ENCODE measurements around the gene UGT1A6. TPM values are rescaled to one million over a fixed set of nuclear protein-coding genes. Genes with fewer than 3 reads are reported as not detected.

UGT1A6 gene
- total RNA-seq, 1 donor = not detected

DNA sequence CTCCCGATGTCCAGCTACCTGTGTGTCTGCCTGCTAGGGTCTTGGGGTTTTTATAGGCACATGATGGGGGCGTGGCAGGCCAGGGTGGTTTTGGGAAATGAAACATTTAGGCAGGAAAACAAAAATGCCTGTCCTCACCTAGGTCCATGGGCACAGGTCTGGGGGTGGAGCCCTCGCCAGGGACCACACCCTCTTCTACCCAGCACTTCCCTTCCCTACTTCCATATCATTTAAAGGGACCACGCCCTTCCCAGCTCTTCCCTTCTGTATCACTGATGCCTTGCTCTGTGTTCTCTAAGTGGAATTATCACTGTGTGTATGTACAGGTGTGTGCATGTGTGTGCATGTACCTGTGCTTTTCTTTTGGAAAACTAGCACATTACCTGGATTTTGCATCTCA, 73.7 kb downstream of the UGT1A6 start:
- peaks cover 20% of the 10 kb centered on the region for H3K4me1 ChIP-seq (ENCODE audit: insufficient read depth, low read length)

DNA sequence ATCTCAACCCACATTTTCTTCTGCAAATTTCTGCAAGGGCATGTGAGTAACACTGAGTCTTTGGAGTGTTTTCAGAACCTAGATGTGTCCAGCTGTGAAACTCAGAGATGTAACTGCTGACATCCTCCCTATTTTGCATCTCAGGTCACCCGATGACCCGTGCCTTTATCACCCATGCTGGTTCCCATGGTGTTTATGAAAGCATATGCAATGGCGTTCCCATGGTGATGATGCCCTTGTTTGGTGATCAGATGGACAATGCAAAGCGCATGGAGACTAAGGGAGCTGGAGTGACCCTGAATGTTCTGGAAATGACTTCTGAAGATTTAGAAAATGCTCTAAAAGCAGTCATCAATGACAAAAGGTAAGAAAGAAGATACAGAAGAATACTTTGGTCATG, 75.4 kb downstream of the UGT1A6 start:
- Histone ChIP-seq H4K20me1 (ENCODE audit: insufficient read depth, low read length) (no peaks in the 10 kb centered on the region), H3K4me2 (ENCODE audit: insufficient read depth, low read length) (no peak overlapping the region), H3K27ac (ENCODE audit: low read depth, low read length) (no peak overlapping the region), H3K4me3 (ENCODE audit: insufficient read depth, low read length) (no peak overlapping the region), H3K4me1 (ENCODE audit: insufficient read depth, low read length) (peaks cover 16% of the 10 kb centered on the region), H3K79me2 (ENCODE audit: insufficient read depth, low read length) (no peaks in the 10 kb centered on the region), H3K9me3 (ENCODE audit: low read depth, low read length) (no peaks in the 10 kb centered on the region), H3K36me3 (ENCODE audit: insufficient read depth, low read length) (no peaks in the 10 kb centered on the region), H2AFZ (ENCODE audit: low read length) (no peak overlapping the region), H3K27me3 (ENCODE audit: insufficient read depth, low read length) (no peaks in the 10 kb centered on the region)
- TF ChIP-seq, protein P1, sequence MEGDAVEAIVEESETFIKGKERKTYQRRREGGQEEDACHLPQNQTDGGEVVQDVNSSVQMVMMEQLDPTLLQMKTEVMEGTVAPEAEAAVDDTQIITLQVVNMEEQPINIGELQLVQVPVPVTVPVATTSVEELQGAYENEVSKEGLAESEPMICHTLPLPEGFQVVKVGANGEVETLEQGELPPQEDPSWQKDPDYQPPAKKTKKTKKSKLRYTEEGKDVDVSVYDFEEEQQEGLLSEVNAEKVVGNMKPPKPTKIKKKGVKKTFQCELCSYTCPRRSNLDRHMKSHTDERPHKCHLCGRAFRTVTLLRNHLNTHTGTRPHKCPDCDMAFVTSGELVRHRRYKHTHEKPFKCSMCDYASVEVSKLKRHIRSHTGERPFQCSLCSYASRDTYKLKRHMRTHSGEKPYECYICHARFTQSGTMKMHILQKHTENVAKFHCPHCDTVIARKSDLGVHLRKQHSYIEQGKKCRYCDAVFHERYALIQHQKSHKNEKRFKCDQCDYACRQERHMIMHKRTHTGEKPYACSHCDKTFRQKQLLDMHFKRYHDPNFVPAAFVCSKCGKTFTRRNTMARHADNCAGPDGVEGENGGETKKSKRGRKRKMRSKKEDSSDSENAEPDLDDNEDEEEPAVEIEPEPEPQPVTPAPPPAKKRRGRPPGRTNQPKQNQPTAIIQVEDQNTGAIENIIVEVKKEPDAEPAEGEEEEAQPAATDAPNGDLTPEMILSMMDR (IDR thresholded peaks at IDR 0.05; ENCODE audit: extremely low read depth, low read depth, low read length) = no peak
- no peak for DNase-seq (ENCODE audit: insufficient read length, low spot score, missing footprints)

More for the DNA sequence above, 73.7 kb downstream of the UGT1A6 start:
- Histone ChIP-seq H3K79me2 (ENCODE audit: insufficient read depth, low read length) (no peaks in the 10 kb centered on the region), H3K27me3 (ENCODE audit: insufficient read depth, low read length) (no peaks in the 10 kb centered on the region), H3K4me3 (ENCODE audit: insufficient read depth, low read length) (no peak overlapping the region), H4K20me1 (ENCODE audit: insufficient read depth, low read length) (no peaks in the 10 kb centered on the region), H3K4me2 (ENCODE audit: insufficient read depth, low read length) (no peak overlapping the region), H2AFZ (ENCODE audit: low read length) (no peak overlapping the region), H3K9me3 (ENCODE audit: low read depth, low read length) (no peaks in the 10 kb centered on the region), H3K36me3 (ENCODE audit: insufficient read depth, low read length) (no peaks in the 10 kb centered on the region), H3K27ac (ENCODE audit: low read depth, low read length) (no peak overlapping the region)
- DNase-seq (ENCODE audit: insufficient read length, low spot score, missing footprints) = no peak
- TF ChIP-seq, protein P1 (IDR thresholded peaks at IDR 0.05; ENCODE audit: extremely low read depth, low read depth, low read length) = no peak

DNA sequence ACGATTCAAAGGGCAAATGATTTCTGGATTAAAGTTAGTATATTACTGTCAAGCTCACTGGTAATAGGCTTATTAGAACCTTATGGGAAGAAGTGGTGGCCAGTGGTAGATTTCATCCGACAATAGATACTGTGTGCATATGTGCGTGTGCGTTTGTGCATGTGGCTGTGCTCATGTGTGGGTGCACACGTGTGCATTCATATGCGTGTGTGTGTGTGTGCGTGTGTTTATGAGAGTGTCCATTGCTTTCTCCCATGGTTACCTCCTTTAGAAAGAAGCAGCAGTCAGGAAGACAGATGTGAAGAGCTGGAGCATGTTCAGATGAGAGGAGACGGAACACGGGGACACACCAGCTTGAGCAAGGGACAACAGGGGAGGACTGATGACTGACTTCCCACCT, 76.6 kb downstream of the UGT1A6 start:
- no peaks in the 10 kb centered on the region for H3K36me3 ChIP-seq (ENCODE audit: insufficient read depth, low read length)
- H3K4me3 ChIP-seq (ENCODE audit: insufficient read depth, low read length) = no peak overlapping the region
- no peaks in the 10 kb centered on the region for H3K9me3 ChIP-seq (ENCODE audit: low read depth, low read length)
- no peak overlapping the region for H3K27ac ChIP-seq (ENCODE audit: low read depth, low read length)
- DNase-seq (ENCODE audit: insufficient read length, low spot score, missing footprints) = no peak
- H3K79me2 ChIP-seq (ENCODE audit: insufficient read depth, low read length) = no peaks in the 10 kb centered on the region
- H4K20me1 ChIP-seq (ENCODE audit: insufficient read depth, low read length) = no peaks in the 10 kb centered on the region
- no peaks in the 10 kb centered on the region for H3K27me3 ChIP-seq (ENCODE audit: insufficient read depth, low read length)
- H3K4me2 ChIP-seq (ENCODE audit: insufficient read depth, low read length) = no peak overlapping the region
- TF ChIP-seq, protein P1 (IDR thresholded peaks at IDR 0.05; ENCODE audit: extremely low read depth, low read depth, low read length) = no peak
- H2AFZ ChIP-seq (ENCODE audit: low read length) = no peak overlapping the region
- peaks cover 6% of the 10 kb centered on the region for H3K4me1 ChIP-seq (ENCODE audit: insufficient read depth, low read length)

DNA sequence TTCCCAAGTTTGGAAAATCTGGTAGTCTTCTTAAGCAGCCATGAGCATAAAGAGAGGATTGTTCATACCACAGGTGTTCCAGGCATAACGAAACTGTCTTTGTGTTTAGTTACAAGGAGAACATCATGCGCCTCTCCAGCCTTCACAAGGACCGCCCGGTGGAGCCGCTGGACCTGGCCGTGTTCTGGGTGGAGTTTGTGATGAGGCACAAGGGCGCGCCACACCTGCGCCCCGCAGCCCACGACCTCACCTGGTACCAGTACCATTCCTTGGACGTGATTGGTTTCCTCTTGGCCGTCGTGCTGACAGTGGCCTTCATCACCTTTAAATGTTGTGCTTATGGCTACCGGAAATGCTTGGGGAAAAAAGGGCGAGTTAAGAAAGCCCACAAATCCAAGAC, 79.5 kb downstream of the UGT1A6 start:
- Histone ChIP-seq H3K4me2 (ENCODE audit: insufficient read depth, low read length) (no peak overlapping the region), H3K36me3 (ENCODE audit: insufficient read depth, low read length) (no peaks in the 10 kb centered on the region), H3K9me3 (ENCODE audit: low read depth, low read length) (peaks cover 3% of the 10 kb centered on the region), H3K27me3 (ENCODE audit: insufficient read depth, low read length) (no peaks in the 10 kb centered on the region), H3K4me3 (ENCODE audit: insufficient read depth, low read length) (no peak overlapping the region), H4K20me1 (ENCODE audit: insufficient read depth, low read length) (no peaks in the 10 kb centered on the region), H3K79me2 (ENCODE audit: insufficient read depth, low read length) (no peaks in the 10 kb centered on the region), H3K4me1 (ENCODE audit: insufficient read depth, low read length) (no peaks in the 10 kb centered on the region), H3K27ac (ENCODE audit: low read depth, low read length) (no peak overlapping the region), H2AFZ (ENCODE audit: low read length) (no peak overlapping the region)
- no peak for DNase-seq (ENCODE audit: insufficient read length, low spot score, missing footprints)
- TF ChIP-seq, protein P1 (IDR thresholded peaks at IDR 0.05; ENCODE audit: extremely low read depth, low read depth, low read length) = no peak

All from osteoblast (primary cell).